ENCODE results near the gene TPR.

DNA sequence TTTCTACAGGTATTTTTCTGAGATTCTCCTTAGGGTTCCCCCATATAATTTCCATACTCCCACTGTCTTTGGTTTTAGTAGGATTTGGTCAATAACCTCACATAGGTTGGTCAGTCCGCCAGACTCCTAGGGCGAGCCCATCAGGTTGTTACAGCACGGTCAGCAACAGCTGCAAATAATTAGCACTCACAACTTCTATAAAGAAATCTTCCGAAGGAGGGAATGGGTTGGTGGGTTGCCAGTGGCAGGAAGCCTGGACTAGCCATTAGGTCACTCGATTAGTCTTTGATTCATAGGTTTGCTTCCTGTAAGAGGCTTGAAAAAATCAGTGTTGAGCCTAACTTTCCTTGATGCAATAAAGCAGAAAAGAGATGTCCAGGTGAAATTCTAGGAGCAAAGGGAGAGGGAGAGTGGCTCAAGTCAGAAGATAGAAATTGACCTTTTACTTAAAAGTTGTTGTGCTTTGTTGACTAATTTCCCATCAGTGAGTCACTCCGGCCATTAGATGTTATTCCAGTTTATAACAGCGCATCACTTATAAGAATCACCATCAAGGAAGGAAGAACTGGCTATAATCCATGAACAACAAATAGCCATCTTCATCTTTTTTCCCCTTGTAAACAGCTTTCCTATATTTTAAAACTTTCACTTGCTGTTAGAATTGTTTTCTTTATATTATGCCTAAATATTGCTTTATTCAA is 88.3 kb downstream of the TPR start:
- TF ChIP-seq, protein P1, sequence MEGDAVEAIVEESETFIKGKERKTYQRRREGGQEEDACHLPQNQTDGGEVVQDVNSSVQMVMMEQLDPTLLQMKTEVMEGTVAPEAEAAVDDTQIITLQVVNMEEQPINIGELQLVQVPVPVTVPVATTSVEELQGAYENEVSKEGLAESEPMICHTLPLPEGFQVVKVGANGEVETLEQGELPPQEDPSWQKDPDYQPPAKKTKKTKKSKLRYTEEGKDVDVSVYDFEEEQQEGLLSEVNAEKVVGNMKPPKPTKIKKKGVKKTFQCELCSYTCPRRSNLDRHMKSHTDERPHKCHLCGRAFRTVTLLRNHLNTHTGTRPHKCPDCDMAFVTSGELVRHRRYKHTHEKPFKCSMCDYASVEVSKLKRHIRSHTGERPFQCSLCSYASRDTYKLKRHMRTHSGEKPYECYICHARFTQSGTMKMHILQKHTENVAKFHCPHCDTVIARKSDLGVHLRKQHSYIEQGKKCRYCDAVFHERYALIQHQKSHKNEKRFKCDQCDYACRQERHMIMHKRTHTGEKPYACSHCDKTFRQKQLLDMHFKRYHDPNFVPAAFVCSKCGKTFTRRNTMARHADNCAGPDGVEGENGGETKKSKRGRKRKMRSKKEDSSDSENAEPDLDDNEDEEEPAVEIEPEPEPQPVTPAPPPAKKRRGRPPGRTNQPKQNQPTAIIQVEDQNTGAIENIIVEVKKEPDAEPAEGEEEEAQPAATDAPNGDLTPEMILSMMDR (IDR thresholded peaks at IDR 0.05), result no peak
- TF ChIP-seq POLR2A (IDR thresholded peaks at IDR 0.05), result no peak
